Measurements from ENCODE around the gene HS6ST2. TPM values are rescaled to one million over a fixed set of nuclear protein-coding genes. Genes with fewer than 3 reads are reported as not detected.

HS6ST2 gene
- total RNA-seq, 1 donor: not detected

GRCh38 chrX:132636080-132636479 is 322.3 kb downstream of the HS6ST2 start:
- Histone ChIP-seq H3K36me3 (ENCODE audit: insufficient read depth, low read length) (no peaks in the 10 kb centered on the region), H3K4me3 (ENCODE audit: insufficient read depth, low read length) (no peak overlapping the region), H3K27me3 (ENCODE audit: insufficient read depth, low read length) (peaks cover 15% of the 10 kb centered on the region), H3K9me3 (ENCODE audit: low read depth, low read length) (no peaks in the 10 kb centered on the region), H3K27ac (ENCODE audit: low read depth, low read length) (no peak overlapping the region), H2AFZ (ENCODE audit: low read length) (no peak overlapping the region), H3K4me1 (ENCODE audit: insufficient read depth, low read length) (no peaks in the 10 kb centered on the region), H3K79me2 (ENCODE audit: insufficient read depth, low read length) (no peaks in the 10 kb centered on the region), H3K4me2 (ENCODE audit: insufficient read depth, low read length) (no peak overlapping the region), H4K20me1 (ENCODE audit: insufficient read depth, low read length) (no peaks in the 10 kb centered on the region)
- peak; percentile 36 for TF ChIP-seq CTCF (IDR thresholded peaks at IDR 0.05; ENCODE audit: extremely low read depth, low read depth, low read length)
- no peak for DNase-seq (ENCODE audit: insufficient read length, low spot score, missing footprints)

DNA sequence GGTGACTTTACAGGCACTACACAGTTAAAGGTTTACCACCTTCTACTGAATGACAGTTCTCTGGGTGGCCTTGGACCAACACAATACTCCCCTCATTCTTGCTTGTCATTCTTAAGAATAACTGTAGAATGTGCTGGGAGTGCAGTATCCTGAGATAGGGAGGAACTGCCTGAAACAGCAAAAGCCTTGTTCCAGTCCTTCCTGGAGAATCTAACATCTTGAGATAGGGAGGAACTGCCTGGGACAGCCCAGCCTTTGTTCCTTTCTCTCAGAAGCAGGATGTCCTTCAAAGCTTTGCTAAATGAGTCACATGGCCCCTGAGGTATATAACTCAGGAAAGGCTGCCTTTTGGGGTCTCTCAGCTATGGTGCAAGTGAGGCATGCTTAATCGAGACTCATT is 323.9 kb downstream of the HS6ST2 start:
- no peak overlapping the region for H3K4me2 ChIP-seq (ENCODE audit: insufficient read depth, low read length)
- TF ChIP-seq CTCF (IDR thresholded peaks at IDR 0.05; ENCODE audit: extremely low read depth, low read depth, low read length): no peak
- H3K27ac ChIP-seq (ENCODE audit: low read depth, low read length): no peak overlapping the region
- no peaks in the 10 kb centered on the region for H3K79me2 ChIP-seq (ENCODE audit: insufficient read depth, low read length)
- H3K27me3 ChIP-seq (ENCODE audit: insufficient read depth, low read length): peaks cover 20% of the 10 kb centered on the region
- no peak for DNase-seq (ENCODE audit: insufficient read length, low spot score, missing footprints)
- no peaks in the 10 kb centered on the region for H4K20me1 ChIP-seq (ENCODE audit: insufficient read depth, low read length)
- no peaks in the 10 kb centered on the region for H3K36me3 ChIP-seq (ENCODE audit: insufficient read depth, low read length)
- H2AFZ ChIP-seq (ENCODE audit: low read length): no peak overlapping the region
- H3K9me3 ChIP-seq (ENCODE audit: low read depth, low read length): no peaks in the 10 kb centered on the region
- H3K4me3 ChIP-seq (ENCODE audit: insufficient read depth, low read length): no peak overlapping the region
- H3K4me1 ChIP-seq (ENCODE audit: insufficient read depth, low read length): no peaks in the 10 kb centered on the region

DNA sequence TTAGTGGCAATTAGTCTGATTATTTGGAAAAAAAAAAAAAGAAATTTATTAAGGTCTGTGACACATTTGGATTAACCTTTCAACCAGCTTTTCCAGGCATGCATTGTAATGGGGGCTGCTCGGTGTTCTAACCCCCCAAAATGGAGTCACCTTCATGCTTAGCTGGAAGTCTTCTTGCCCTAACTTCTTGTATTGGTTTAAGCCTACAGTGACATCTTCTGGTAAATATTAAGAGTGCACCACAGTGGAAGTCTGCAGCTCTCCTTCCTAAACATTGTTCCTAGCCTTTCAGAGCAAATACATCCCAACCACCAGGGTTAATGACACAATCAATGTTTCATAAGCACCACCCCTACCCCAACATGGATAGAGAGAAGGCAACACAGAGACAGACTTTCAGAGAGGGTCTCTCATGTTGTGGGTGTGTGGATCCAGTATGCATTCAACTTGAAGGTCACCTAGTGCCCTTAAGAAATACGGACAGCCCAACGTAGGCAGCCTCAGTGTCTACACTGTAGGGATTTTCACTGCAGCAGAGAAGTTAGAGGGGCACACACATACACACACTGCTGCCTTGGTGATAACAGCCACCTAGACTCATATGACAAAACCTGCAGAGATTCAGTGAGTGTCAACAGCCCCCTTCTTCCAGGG is 326.7 kb downstream of the HS6ST2 start:
- TF ChIP-seq CTCF (IDR thresholded peaks at IDR 0.05; ENCODE audit: extremely low read depth, low read depth, low read length): peak; percentile 60
- no peak overlapping the region for H2AFZ ChIP-seq (ENCODE audit: low read length)
- H3K4me1 ChIP-seq (ENCODE audit: insufficient read depth, low read length): no peaks in the 10 kb centered on the region
- no peaks in the 10 kb centered on the region for H3K36me3 ChIP-seq (ENCODE audit: insufficient read depth, low read length)
- no peak overlapping the region for H3K4me2 ChIP-seq (ENCODE audit: insufficient read depth, low read length)
- no peaks in the 10 kb centered on the region for H3K79me2 ChIP-seq (ENCODE audit: insufficient read depth, low read length)
- H3K27me3 ChIP-seq (ENCODE audit: insufficient read depth, low read length): peaks cover 41% of the 10 kb centered on the region
- DNase-seq (ENCODE audit: insufficient read length, low spot score, missing footprints): no peak
- no peaks in the 10 kb centered on the region for H3K9me3 ChIP-seq (ENCODE audit: low read depth, low read length)
- no peaks in the 10 kb centered on the region for H4K20me1 ChIP-seq (ENCODE audit: insufficient read depth, low read length)
- H3K27ac ChIP-seq (ENCODE audit: low read depth, low read length): no peak overlapping the region
- no peak overlapping the region for H3K4me3 ChIP-seq (ENCODE audit: insufficient read depth, low read length)

DNA sequence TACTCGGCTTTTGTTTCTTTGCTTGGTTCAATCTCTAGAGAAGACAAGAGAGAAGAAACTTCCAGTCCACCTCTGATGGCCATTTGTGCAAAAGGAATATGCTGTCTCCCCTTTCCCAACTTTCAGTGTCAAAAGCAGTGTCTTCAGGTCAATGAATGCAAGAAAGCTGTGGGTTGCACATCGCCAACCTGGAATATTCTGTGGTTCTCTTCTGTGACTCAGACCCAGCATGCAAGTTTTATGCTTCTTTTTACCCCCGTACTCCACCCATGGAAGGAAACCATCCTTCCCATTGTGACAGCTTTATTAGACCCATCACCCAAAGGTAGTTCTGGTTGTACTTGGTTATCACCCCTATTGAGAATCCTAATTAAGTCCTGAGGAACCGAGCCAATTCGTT is 334.0 kb downstream of the HS6ST2 start:
- Histone ChIP-seq H3K79me2 (ENCODE audit: insufficient read depth, low read length) (no peaks in the 10 kb centered on the region), H3K9me3 (ENCODE audit: low read depth, low read length) (no peaks in the 10 kb centered on the region), H3K4me1 (ENCODE audit: insufficient read depth, low read length) (no peaks in the 10 kb centered on the region), H3K36me3 (ENCODE audit: insufficient read depth, low read length) (no peaks in the 10 kb centered on the region), H3K27ac (ENCODE audit: low read depth, low read length) (no peak overlapping the region), H3K4me2 (ENCODE audit: insufficient read depth, low read length) (no peak overlapping the region), H3K27me3 (ENCODE audit: insufficient read depth, low read length) (peaks cover 39% of the 10 kb centered on the region), H2AFZ (ENCODE audit: low read length) (no peak overlapping the region), H3K4me3 (ENCODE audit: insufficient read depth, low read length) (no peak overlapping the region), H4K20me1 (ENCODE audit: insufficient read depth, low read length) (no peaks in the 10 kb centered on the region)
- TF ChIP-seq CTCF (IDR thresholded peaks at IDR 0.05; ENCODE audit: extremely low read depth, low read depth, low read length): no peak
- DNase-seq (ENCODE audit: insufficient read length, low spot score, missing footprints): no peak
